Right lobe of liver (tissue), 4 donors: ENCODE measurements around the gene MYH13.

Source experiments
- CTCF ChIP-seq, 4 donors: fragments of 200-600 bp in 3 of 4; fragments of 450-650 bp in 1 of 4; IDR thresholded peaks; one replicate each; pipeline versions ENCODE4 v1.5.1 to v1.8.0; 2016 to 2022; ENCODE audit warnings: antibody characterized with exemption in 4 of 4, mild to moderate bottlenecking in 2 of 4
- POLR2A ChIP-seq: fragments of 450-650 bp; IDR thresholded peaks from one replicate; pipeline ENCODE4 v1.6.1; 2017; ENCODE audit warnings: antibody characterized with exemption, mild to moderate bottlenecking
- donor health status: DM: no; HTN: no; CAD: no.
- donor health status: DM: no; HTN: no; CAD: no.
- donor health status: DM: no; HTN: yes; CAD: no.

GRCh38 chr17:10313037-10313672 is 59.7 kb downstream of the MYH13 start:
- TF ChIP-seq CTCF (IDR thresholded peaks at IDR 0.05) (no peak), POLR2A (no peak)
